Adrenal gland (tissue), 5 donors: ENCODE measurements around the gene CPA3.

Source experiments
- POLR2A ChIP-seq, 2 donors: fragments of 450-650 bp; IDR thresholded peaks; one replicate each; pipeline ENCODE4 v1.6.1; 2017; ENCODE audit warnings: antibody characterized with exemption in 2 of 2, mild to moderate bottlenecking in 2 of 2, moderate library complexity in 1 of 2
- TF ChIP-seq, protein P1 (sequence below), 6 experiments: fragments of 450-650 bp in 4 of 6; fragments of 200-600 bp in 2 of 6; sonication (generic) in 1 of 6; IDR thresholded peaks; 1 replicate in 5 of 6; 2 replicates in 1 of 6; pipeline versions ENCODE4 v1.5.1 to v1.8.0; 2016 to 2021; ENCODE audit warnings: antibody characterized with exemption in 6 of 6, mild to moderate bottlenecking in 2 of 6, moderate library complexity in 1 of 6
- donor health status: DM: no; HTN: no; CAD: no.

DNA sequence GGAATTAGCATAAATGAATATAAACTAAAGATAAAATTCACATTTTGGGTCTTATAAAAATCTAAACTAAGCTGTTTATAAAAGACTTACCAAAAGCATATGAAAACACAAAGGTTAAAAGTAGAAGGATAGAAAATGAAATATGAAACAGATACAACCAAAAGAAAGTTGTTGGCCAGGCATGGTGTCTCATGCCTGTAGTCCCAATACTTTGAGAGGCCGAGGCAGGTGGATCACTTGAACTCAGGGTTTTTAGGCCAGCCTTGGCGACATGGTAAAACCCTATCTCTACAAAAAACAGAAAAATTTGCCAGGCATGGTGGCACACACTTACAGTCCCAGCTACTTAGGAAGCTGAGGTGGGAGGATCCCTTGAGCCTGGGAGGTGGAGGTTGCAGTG, 51.0 kb downstream of the CPA3 start:
- TF ChIP-seq, protein P1, sequence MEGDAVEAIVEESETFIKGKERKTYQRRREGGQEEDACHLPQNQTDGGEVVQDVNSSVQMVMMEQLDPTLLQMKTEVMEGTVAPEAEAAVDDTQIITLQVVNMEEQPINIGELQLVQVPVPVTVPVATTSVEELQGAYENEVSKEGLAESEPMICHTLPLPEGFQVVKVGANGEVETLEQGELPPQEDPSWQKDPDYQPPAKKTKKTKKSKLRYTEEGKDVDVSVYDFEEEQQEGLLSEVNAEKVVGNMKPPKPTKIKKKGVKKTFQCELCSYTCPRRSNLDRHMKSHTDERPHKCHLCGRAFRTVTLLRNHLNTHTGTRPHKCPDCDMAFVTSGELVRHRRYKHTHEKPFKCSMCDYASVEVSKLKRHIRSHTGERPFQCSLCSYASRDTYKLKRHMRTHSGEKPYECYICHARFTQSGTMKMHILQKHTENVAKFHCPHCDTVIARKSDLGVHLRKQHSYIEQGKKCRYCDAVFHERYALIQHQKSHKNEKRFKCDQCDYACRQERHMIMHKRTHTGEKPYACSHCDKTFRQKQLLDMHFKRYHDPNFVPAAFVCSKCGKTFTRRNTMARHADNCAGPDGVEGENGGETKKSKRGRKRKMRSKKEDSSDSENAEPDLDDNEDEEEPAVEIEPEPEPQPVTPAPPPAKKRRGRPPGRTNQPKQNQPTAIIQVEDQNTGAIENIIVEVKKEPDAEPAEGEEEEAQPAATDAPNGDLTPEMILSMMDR (IDR thresholded peaks at IDR 0.05): no peak
- TF ChIP-seq POLR2A (IDR thresholded peaks at IDR 0.05): no peak
